Endothelial cell of umbilical vein (primary cell): ENCODE measurements around the gene TBX21. TPM values are rescaled to one million over a fixed set of nuclear protein-coding genes. Genes with fewer than 3 reads are reported as not detected.

ENCODE experiments used
- BruUV-seq: library from RNA; stranded (reverse); fragments of 400-500 nt; replicated peaks from 2 replicates; lab custom pipeline; 2021; lab: Mats Ljungman, UMichigan
- CTCF ChIA-PET: fragments of 300-600, 350-600 bp; sonication (Branson Sonifier 250); formaldehyde crosslinking; loops from one replicate; lab custom pipeline; 2021; ENCODE audit warnings: antibody characterized with exemption, inconsistent platforms; lab: Charles Lee
- POLR2A ChIA-PET: fragments of 300-600, 350-600 bp; sonication (Branson Sonifier 250); formaldehyde crosslinking; loops from one replicate; lab custom pipeline; 2021; ENCODE audit warnings: antibody characterized with exemption, inconsistent platforms; lab: Charles Lee
- DNase-seq: peaks from one replicate; pipeline ENCODE4 v3.0.0-alpha.2; 2011; ENCODE audit warnings: low read depth, low spot score
- FAIRE-seq: peaks from 2 replicates; lab custom pipeline; 2011; peaks lifted over from hg19 to GRCh38; lab: Jason Lieb, UNC
- H2AFZ ChIP-seq: 2 replicates; pipeline ENCODE4 v1.6.0; 2012; ENCODE audit warnings: low read depth, low read length, control low read depth, inconsistent platforms
- H3K27ac ChIP-seq: 2 replicates; pipeline ENCODE4 v1.5.1; 2011; ENCODE audit warnings: low read depth, mild to moderate bottlenecking, control low read depth, low read length, moderate library complexity; ENCODE audit not compliant: insufficient read depth
- H3K27me3 ChIP-seq, 2 experiments: 2 replicates each; pipeline versions ENCODE4 v1.6.0 to v1.6.1; 2011; ENCODE audit warnings: low read length in 2 of 2, mixed read lengths in 1 of 2; ENCODE audit not compliant: control insufficient read depth in 2 of 2, insufficient read depth in 2 of 2
- H3K36me3 ChIP-seq, 2 experiments: 2 replicates in 1 of 2; 3 replicates in 1 of 2; pipeline ENCODE4 v1.5.1; 2011; ENCODE audit warnings: low read length in 2 of 2, mild to moderate bottlenecking in 1 of 2, moderate library complexity in 1 of 2; ENCODE audit not compliant: control insufficient read depth in 2 of 2, insufficient read depth in 2 of 2; ENCODE audit errors: extremely low read depth in 1 of 2
- H3K4me1 ChIP-seq: 3 replicates; pipeline ENCODE4 v1.5.1; 2011; ENCODE audit warnings: mild to moderate bottlenecking, low read length; ENCODE audit not compliant: control insufficient read depth, insufficient read depth; ENCODE audit errors: extremely low read depth
- H3K4me2 ChIP-seq: 2 replicates; pipeline ENCODE4 v1.6.1; 2011; ENCODE audit warnings: low read length, control low read depth, mixed read lengths; ENCODE audit not compliant: insufficient read depth
- H3K4me3 ChIP-seq, 3 experiments: fragments of 200-600 bp in 1 of 3; sonication (generic), shearing (Covaris generic) in 1 of 3; replicated peaks in 1 of 3; 2 replicates each; pipeline ENCODE4 v1.5.1; 2011 to 2016; ENCODE audit warnings: control low read depth in 3 of 3, low read length in 3 of 3, mild to moderate bottlenecking in 2 of 3, inconsistent platforms in 1 of 3, low read depth in 1 of 3, moderate library complexity in 1 of 3; ENCODE audit not compliant: insufficient read depth in 1 of 3
- H3K79me2 ChIP-seq: 2 replicates; pipeline ENCODE4 v1.6.0; 2012; ENCODE audit warnings: low read length, inconsistent platforms; ENCODE audit not compliant: control insufficient read depth, insufficient read depth
- H3K9ac ChIP-seq: replicated peaks from 2 replicates; pipeline ENCODE3; 2011; ENCODE audit warnings: low read length, control low read depth; ENCODE audit not compliant: insufficient read depth; ENCODE audit errors: extremely low read depth
- H3K9me1 ChIP-seq: replicated peaks from 3 replicates; pipeline ENCODE4 v1.6.0; 2011; ENCODE audit warnings: mild to moderate bottlenecking, low read length; ENCODE audit not compliant: control insufficient read depth, insufficient read depth; ENCODE audit errors: extremely low read depth
- H3K9me3 ChIP-seq: replicated peaks from 2 replicates; pipeline ENCODE4 v1.5.1; 2012; ENCODE audit warnings: low read length, inconsistent platforms; ENCODE audit not compliant: control insufficient read depth, insufficient read depth
- H4K20me1 ChIP-seq: replicated peaks from 2 replicates; pipeline ENCODE3; 2011; ENCODE audit warnings: mild to moderate bottlenecking, low read length; ENCODE audit not compliant: control insufficient read depth, insufficient read depth; ENCODE audit errors: extremely low read depth
- CTCF ChIP-seq, 2 donors: IDR thresholded peaks; 1 replicate in 1 of 2; 2 replicates in 1 of 2; pipeline ENCODE4 v1.5.1; 2011; ENCODE audit warnings: low read length in 2 of 2, mild to moderate bottlenecking in 2 of 2, moderate library complexity in 2 of 2, control low read depth in 1 of 2, inconsistent platforms in 1 of 2, low read depth in 1 of 2; ENCODE audit not compliant: insufficient read depth in 1 of 2; ENCODE audit errors: extremely low read depth in 1 of 2
- EZH2 ChIP-seq: IDR thresholded peaks from 2 replicates; pipeline ENCODE4 v1.6.1; 2012; ENCODE audit warnings: borderline replicate concordance, low read depth, mild to moderate bottlenecking, moderate library complexity, low read length, inconsistent platforms; ENCODE audit not compliant: severe bottlenecking
- FOS ChIP-seq: IDR thresholded peaks from 2 replicates; pipeline ENCODE4 v1.6.1; 2011; ENCODE audit warnings: mild to moderate bottlenecking, low read length, moderate library complexity, borderline replicate concordance; ENCODE audit not compliant: insufficient read depth
- GATA2 ChIP-seq: IDR thresholded peaks from 2 replicates; pipeline ENCODE4 v1.7.0; 2011; ENCODE audit warnings: low read depth, mild to moderate bottlenecking, moderate library complexity, mixed read lengths, low read length; ENCODE audit not compliant: insufficient read length, insufficient read depth
- JUN ChIP-seq: IDR thresholded peaks from 2 replicates; pipeline ENCODE4 v1.6.1; 2011; ENCODE audit warnings: borderline replicate concordance, low read depth; ENCODE audit not compliant: insufficient read length, insufficient read depth
- MYC ChIP-seq: IDR thresholded peaks from one replicate; pipeline ENCODE4 v1.6.1; 2011; ENCODE audit warnings: mild to moderate bottlenecking, low read depth, low read length
- POLR2A ChIP-seq: IDR thresholded peaks from 2 replicates; pipeline ENCODE4 v1.6.1; 2012; ENCODE audit warnings: low read depth, mild to moderate bottlenecking, control low read depth, low read length
- POLR2AphosphoS5 ChIP-seq: IDR thresholded peaks from 2 replicates; pipeline ENCODE4 v1.6.1; 2012; ENCODE audit warnings: low read depth, mild to moderate bottlenecking, control low read depth, low read length, moderate library complexity; ENCODE audit not compliant: insufficient read depth
- dilution Hi-C: fragments of 300-500 bp; cut with MboI; formaldehyde crosslinking; loops from one replicate; pipeline ENCODE4 v1.15.0; 2019; ENCODE audit warnings: low sequenced_read_pairs; ENCODE audit not compliant: extremely low pct_ligation_motif_present
- intact Hi-C: fragments of 100-400 bp; cut with micrococcal nuclease; formaldehyde crosslinking; loops from one replicate; pipeline ENCODE4 v1.10.0; 2022
- polyA plus RNA-seq, 4 experiments: library from polyadenylated mRNA; depleted of rRNA in 3 of 4; stranded (reverse) in 3 of 4; unstranded in 1 of 4; fragments of >200 nt; gene quantifications; 2 replicates each; pipeline versions ENCODE4 v1.2.1 to v1.2.3, GENCODE V29; 2011 to 2012; ENCODE audit warnings: missing spikeins in 1 of 4
- total RNA-seq: library from RNA; stranded (reverse); gene quantifications from 2 replicates; pipeline ENCODE4 v1.2.3, GENCODE V29; 2021
- TF ChIP-seq, protein P1 (sequence below): IDR thresholded peaks from 2 replicates; pipeline ENCODE4 v1.6.1; 2011; ENCODE audit not compliant: insufficient read depth, insufficient read length

Gene TBX21
- total and polyA plus RNA-seq, 2 donors (not counting 3 experiments of a cell fraction or from before 2014, with no cell fraction given), result not detected

DNA sequence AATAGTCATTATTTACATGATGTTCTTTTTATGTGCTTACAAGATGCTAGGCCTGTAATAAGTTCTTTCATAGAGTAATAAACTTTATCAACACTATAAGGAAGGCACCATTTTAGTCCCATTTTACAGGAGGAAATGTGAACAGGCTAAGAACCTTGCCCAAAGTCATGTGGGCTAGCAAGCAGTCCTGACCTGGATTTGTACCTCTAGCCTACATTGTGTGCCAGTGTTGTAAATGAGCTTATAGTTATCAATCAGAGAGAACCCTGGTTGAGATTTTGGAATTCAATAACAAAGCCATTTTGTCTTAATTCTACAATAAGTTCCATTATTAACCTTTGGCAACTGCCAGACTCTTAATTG, 45.7 kb upstream of the TBX21 start:
- peaks cover 8 to 11% of the 10 kb centered on the region in 2 experiments for H3K36me3 ChIP-seq
- FAIRE-seq (no peak), DNase-seq (no peak)
- dilution Hi-C loops, result no loop called here
- TF ChIP-seq POLR2AphosphoS5 (no peak), POLR2A (no peak), EZH2 (no peak), MYC (no peak), CTCF (IDR thresholded peaks at IDR 0.05; ENCODE audit: extremely low read depth in 1 of 2, insufficient read depth in 1 of 2, low read depth in 1 of 2, low read length in 2 of 2) (no peak), GATA2 (no peak), JUN (no peak), FOS (no peak)
- TF ChIP-seq, protein P1, sequence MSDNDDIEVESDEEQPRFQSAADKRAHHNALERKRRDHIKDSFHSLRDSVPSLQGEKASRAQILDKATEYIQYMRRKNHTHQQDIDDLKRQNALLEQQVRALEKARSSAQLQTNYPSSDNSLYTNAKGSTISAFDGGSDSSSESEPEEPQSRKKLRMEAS, result no peak
- peaks cover 31% of the 10 kb centered on the region for H3K4me1 ChIP-seq
- peaks cover 2% of the 10 kb centered on the region for H4K20me1 ChIP-seq
- H3K9me1 ChIP-seq, result no peaks in the 10 kb centered on the region
- H3K9me3 ChIP-seq, result no peaks in the 10 kb centered on the region
- intact Hi-C loops, result loop anchor here (5.0 kb wide), 1 partner anchor 35 kb away; no protein-coding TSS in a partner anchor
- BruUV-seq, result no TSS peak
- ChIA-PET CTCF (interaction anchor here (1.0 to 1.9 kb wide), 5 partner anchors 9 to 23 kb away, joined by 3 to 8 read pairs (median 4); no protein-coding TSS in a partner anchor), POLR2A (no interaction called here)
- H3K4me2 ChIP-seq, result no peak overlapping the region
- H3K27ac ChIP-seq, result peak overlapping the region; percentile 46
- H3K27me3 ChIP-seq, result no peaks in the 10 kb centered on the region
- H3K4me3 ChIP-seq, result no peak overlapping the region
- H3K9ac ChIP-seq, result no peak overlapping the region
- H2AFZ ChIP-seq, result no peak overlapping the region
- H3K79me2 ChIP-seq, result no peaks in the 10 kb centered on the region
